H9 (cell line): Measurements from ENCODE around the gene MXD4. TPM values are rescaled to one million over a fixed set of nuclear protein-coding genes. Genes with fewer than 3 reads are reported as not detected.

ENCODE experiments used
- DNase-seq: peaks from one replicate; pipeline ENCODE4 v3.0.0-alpha.2; 2017
- H2AFZ ChIP-seq: one replicate; pipeline ENCODE4 v1.6.1; 2013; ENCODE audit warnings: mild to moderate bottlenecking, low read length, control low read depth, moderate library complexity
- H2AK5ac ChIP-seq: 2 replicates; pipeline ENCODE4 v1.6.1; 2013; ENCODE audit warnings: low read length, control low read depth, mixed read lengths; ENCODE audit not compliant: insufficient read length
- H2BK120ac ChIP-seq: one replicate; pipeline ENCODE4 v1.6.1; 2013; ENCODE audit warnings: low read depth, mild to moderate bottlenecking, low read length, control low read depth, inconsistent platforms; ENCODE audit not compliant: poor library complexity, severe bottlenecking
- H2BK12ac ChIP-seq: 2 replicates; pipeline ENCODE4 v1.6.1; 2013; ENCODE audit warnings: low read length, control low read depth, mixed read lengths, low read depth; ENCODE audit not compliant: insufficient read length
- H2BK15ac ChIP-seq: 2 replicates; pipeline ENCODE4 v1.6.1; 2013; ENCODE audit warnings: low read depth, low read length, control low read depth
- H2BK20ac ChIP-seq: one replicate; pipeline ENCODE4 v1.6.1; 2013; ENCODE audit warnings: low read depth, mild to moderate bottlenecking, low read length, control low read depth, inconsistent platforms; ENCODE audit not compliant: poor library complexity, severe bottlenecking
- H2BK5ac ChIP-seq: 2 replicates; pipeline ENCODE4 v1.6.1; 2013; ENCODE audit warnings: low read length, control low read depth, mixed read lengths; ENCODE audit not compliant: insufficient read length
- H3K14ac ChIP-seq: 2 replicates; pipeline ENCODE4 v1.6.1; 2013; ENCODE audit warnings: low read length, control low read depth; ENCODE audit not compliant: insufficient read depth
- H3K18ac ChIP-seq: 2 replicates; pipeline ENCODE4 v1.6.1; 2013; ENCODE audit warnings: low read depth, mild to moderate bottlenecking, mixed read lengths, low read length, control low read depth; ENCODE audit not compliant: insufficient read length
- H3K23ac ChIP-seq: 2 replicates; pipeline ENCODE4 v1.6.1; 2013; ENCODE audit warnings: low read length, control low read depth, mixed read lengths, low read depth; ENCODE audit not compliant: insufficient read length
- H3K23me2 ChIP-seq: 2 replicates; pipeline ENCODE4 v1.6.1; 2013; ENCODE audit warnings: low read depth, mild to moderate bottlenecking, mixed read lengths, low read length, control low read depth; ENCODE audit not compliant: insufficient read length, poor library complexity, severe bottlenecking
- H3K27ac ChIP-seq: 2 replicates; pipeline ENCODE4 v1.5.1; 2013; ENCODE audit warnings: low read length, control low read depth, mixed read lengths, low read depth; ENCODE audit not compliant: insufficient read length
- H3K27me3 ChIP-seq: 2 replicates; pipeline ENCODE4 v1.6.1; 2013; ENCODE audit warnings: low read length, control low read depth, inconsistent platforms; ENCODE audit not compliant: insufficient read depth
- H3K4ac ChIP-seq: 2 replicates; pipeline ENCODE4 v1.6.1; 2013; ENCODE audit warnings: low read depth, mild to moderate bottlenecking, control low read depth, inconsistent platforms, low read length, moderate library complexity
- H3K4me1 ChIP-seq: 2 replicates; pipeline ENCODE4 v1.6.1; 2013; ENCODE audit warnings: low read length, control low read depth, inconsistent platforms; ENCODE audit not compliant: insufficient read depth
- H3K4me2 ChIP-seq: 2 replicates; pipeline ENCODE4 v1.6.1; 2013; ENCODE audit warnings: low read length, control low read depth, mixed read lengths; ENCODE audit not compliant: insufficient read length, insufficient read depth
- H3K56ac ChIP-seq: 2 replicates; pipeline ENCODE4 v1.6.1; 2013; ENCODE audit warnings: low read depth, mild to moderate bottlenecking, mixed read lengths, low read length, control low read depth; ENCODE audit not compliant: insufficient read length
- H3K79me1 ChIP-seq: 2 replicates; pipeline ENCODE4 v1.6.1; 2013; ENCODE audit warnings: low read depth, mild to moderate bottlenecking, moderate library complexity, low read length, control low read depth, inconsistent platforms; ENCODE audit not compliant: insufficient read depth, poor library complexity, severe bottlenecking
- H3K79me2 ChIP-seq: 2 replicates; pipeline ENCODE4 v1.6.1; 2013; ENCODE audit warnings: low read length, control low read depth, inconsistent platforms; ENCODE audit not compliant: insufficient read depth
- H3K9ac ChIP-seq: 2 replicates; pipeline ENCODE4 v1.6.1; 2013; ENCODE audit warnings: low read length, control low read depth, mixed read lengths; ENCODE audit not compliant: insufficient read length; ENCODE audit errors: extremely low read depth
- H3K9me3 ChIP-seq: one replicate; pipeline ENCODE4 v1.6.1; 2013; ENCODE audit warnings: low read depth, low read length, inconsistent platforms; ENCODE audit not compliant: control insufficient read depth
- H3T11ph ChIP-seq: one replicate; pipeline ENCODE4 v1.6.1; 2013; ENCODE audit warnings: mild to moderate bottlenecking, low read length, control low read depth, inconsistent platforms
- H4K20me1 ChIP-seq: one replicate; pipeline ENCODE4 v1.6.1; 2013; ENCODE audit not compliant: control insufficient read depth, insufficient read length, insufficient read depth
- H4K5ac ChIP-seq: 2 replicates; pipeline ENCODE4 v1.6.1; 2013; ENCODE audit warnings: low read depth, mild to moderate bottlenecking, mixed read lengths, low read length, control low read depth; ENCODE audit not compliant: insufficient read length
- H4K8ac ChIP-seq: replicated peaks from 2 replicates; pipeline ENCODE4 v1.6.1; 2013; ENCODE audit warnings: low read length, control low read depth, mixed read lengths, low read depth; ENCODE audit not compliant: insufficient read length
- H4K91ac ChIP-seq: 2 replicates; pipeline ENCODE4 v1.6.1; 2013; ENCODE audit warnings: low read depth, mild to moderate bottlenecking, moderate library complexity, mixed read lengths, low read length, control low read depth; ENCODE audit not compliant: insufficient read length
- H3K27ac Mint-ChIP-seq, 3 experiments: 2 replicates in 2 of 3; 3 replicates in 1 of 3; pipeline ENCODE4 v1.8.0; 2020 to 2021; ENCODE audit warnings: mixed read lengths in 3 of 3, mild to moderate bottlenecking in 1 of 3, moderate library complexity in 1 of 3
- H3K27me3 Mint-ChIP-seq: 2 replicates; pipeline ENCODE4 v1.8.0; 2021; ENCODE audit warnings: low read depth, mild to moderate bottlenecking, moderate library complexity, mixed read lengths
- H3K36me3 Mint-ChIP-seq, 3 experiments: 2 replicates in 2 of 3; 3 replicates in 1 of 3; pipeline ENCODE4 v1.8.0; 2020 to 2021; ENCODE audit warnings: low read depth in 3 of 3, mixed read lengths in 3 of 3; ENCODE audit not compliant: insufficient read depth in 1 of 3
- H3K4me1 Mint-ChIP-seq, 2 experiments: 2 replicates each; pipeline ENCODE4 v1.8.0; 2020; ENCODE audit warnings: mixed read lengths in 2 of 2
- H3K4me3 Mint-ChIP-seq, 2 experiments: 2 replicates in 1 of 2; 3 replicates in 1 of 2; pipeline ENCODE4 v1.8.0; 2020 to 2021; ENCODE audit warnings: mild to moderate bottlenecking in 2 of 2, mixed read lengths in 2 of 2, moderate library complexity in 1 of 2
- H3K9me3 Mint-ChIP-seq, 2 experiments: 2 replicates in 1 of 2; 3 replicates in 1 of 2; pipeline ENCODE4 v1.8.0; 2020; ENCODE audit warnings: mild to moderate bottlenecking in 2 of 2, mixed read lengths in 2 of 2, moderate library complexity in 1 of 2
- CTCF ChIP-seq: fragments of 200-600 bp; sonication (generic); conservative IDR thresholded peaks from 3 replicates; pipeline ENCODE4 v1.8.0; 2021; ENCODE audit warnings: antibody characterized with exemption, mild to moderate bottlenecking
- WGBS: extraction: QIAGEN DNeasy Blood & Tissue Kit; methylation state at CpG from one replicate; pipeline ENCODE4 v1.1.7; 2013; ENCODE audit warnings: missing lambda C conversion rate, low lambda C conversion rate, mixed read lengths; ENCODE audit not compliant: insufficient read length; ENCODE audit errors: extremely low coverage; 5-methylcytosine and 5-hydroxymethylcytosine counted together
- total RNA-seq: library from RNA; stranded (reverse); gene quantifications from 2 replicates; pipeline ENCODE4 v1.2.1, GENCODE V29; 2021

The MXD4 gene
- total RNA-seq, 1 experiment from 2014 or later, result 24.1 TPM

GRCh38 chr4:2241410-2242353 lies 20.2 kb downstream of the MXD4 start, which contains the start of the genes HAUS3 and POLN:
Gene HAUS3 (minus strand): TSS chr4:2242121. CDS start chr4:2240946, 1,175 bp downstream.
Gene POLN (minus strand): TSS chr4:2242121. CDS start chr4:2229231, 12,890 bp downstream.
- Histone ChIP-seq H3K27ac (no peak within 1 kb of the TSS), H4K20me1 (no peaks in the 10 kb centered on the region), H4K8ac (no peak within 1 kb of the TSS), H3K9ac (peak within 1 kb of the TSS; percentile 71), H2BK5ac (no peak within 1 kb of the TSS), H4K5ac (no peak within 1 kb of the TSS), H3K14ac (no peak within 1 kb of the TSS), H3K4me1 (no peaks in the 10 kb centered on the region), H2BK12ac (no peak within 1 kb of the TSS), H3K23ac (no peak within 1 kb of the TSS), H2BK15ac (no peak within 1 kb of the TSS), H4K91ac (no peak within 1 kb of the TSS), H3K27me3 (no peaks in the 10 kb centered on the region), H3T11ph (no peak within 1 kb of the TSS), H3K79me2 (peaks cover 6% of the 10 kb centered on the region; the same call in 1 of the 2 replicates), H3K4ac (no peak within 1 kb of the TSS), H2AK5ac (no peak within 1 kb of the TSS), H3K18ac (no peak within 1 kb of the TSS), H2AFZ (no peak within 1 kb of the TSS), H3K79me1 (no peaks in the 10 kb centered on the region), H3K56ac (no peak within 1 kb of the TSS), H3K23me2 (peaks cover 3% of the 10 kb centered on the region), H3K9me3 (no peaks in the 10 kb centered on the region), H2BK20ac (no peak within 1 kb of the TSS), H3K4me2 (peak within 1 kb of the TSS; percentile 63), H2BK120ac (no peak within 1 kb of the TSS)
- peaks cover 13 to 17% of the 10 kb centered on the region in 2 experiments for H3K9me3 Mint-ChIP-seq
- H3K36me3 Mint-ChIP-seq, result peaks cover 9 to 25% (median 24%) of the 10 kb centered on the region in 3 experiments; a peak in 6 of 7 replicates
- peaks cover 5% of the 10 kb centered on the region for H3K27me3 Mint-ChIP-seq
- H3K27ac Mint-ChIP-seq, result peak within 1 kb of the TSS in 1 of 3 experiments; percentile 38; a peak in 1 of 7 replicates
- TF ChIP-seq CTCF, result 0 out of 3 replicates have a peak, but pooled peaks have one; percentile 12
- peak within 1 kb of the TSS; percentile 88 to 93 for H3K4me3 Mint-ChIP-seq
- H3K4me1 Mint-ChIP-seq, result peaks cover 22 to 32% of the 10 kb centered on the region in 2 experiments
- WGBS, result no CpG with 5 or more reads among the region's 88 CpGs
- peak; percentile 97 for DNase-seq
